GM19397 (cell line): ENCODE measurements around the gene AOPEP.
A peak's percentile ranks its signal among the peaks of the same experiment; 100 is the strongest.

Source experiments
- ATAC-seq: cut with Tn5 transposase; IDR thresholded peaks from one replicate; pipeline ENCODE4 v1.9.1; 2021; ENCODE audit warnings: mild to moderate bottlenecking, moderate library complexity; ENCODE audit not compliant: unreplicated experiment

The AOPEP gene

GRCh38 chr9:94983552-94983951 lies 257.1 kb downstream of the AOPEP start:
- ATAC-seq, result no peak

GRCh38 chr9:94984891-94985476 lies 258.5 kb downstream of the AOPEP start:
- ATAC-seq, result no peak

- ATAC-seq, result no peak
These were observed 259.1 kb downstream of the AOPEP start for GRCh38 chr9:94985649-94986048.

- ATAC-seq, result no peak
These were observed 261.2 kb downstream of the AOPEP start for GRCh38 chr9:94987731-94988130.

GRCh38 chr9:94990897-94991561 lies 264.5 kb downstream of the AOPEP start:
- ATAC-seq, result no peak

GRCh38 chr9:94991961-94992907 lies 265.7 kb downstream of the AOPEP start:
- ATAC-seq, result no peak

GRCh38 chr9:94993160-94993820 lies 266.8 kb downstream of the AOPEP start:
- no peak for ATAC-seq

GRCh38 chr9:94993821-94994165 lies 267.3 kb downstream of the AOPEP start:
- no peak for ATAC-seq

GRCh38 chr9:94995048-94995693 lies 268.7 kb downstream of the AOPEP start:
- ATAC-seq, result no peak

GRCh38 chr9:94996641-94997040 lies 270.1 kb downstream of the AOPEP start:
- ATAC-seq, result no peak

GRCh38 chr9:94997727-94998126 lies 271.2 kb downstream of the AOPEP start:
- no peak for ATAC-seq

GRCh38 chr9:94999832-95000231 lies 273.3 kb downstream of the AOPEP start:
- no peak for ATAC-seq

GRCh38 chr9:95000821-95001220 lies 274.3 kb downstream of the AOPEP start:
- no peak for ATAC-seq

- no peak for ATAC-seq
These were observed 275.2 kb downstream of the AOPEP start for GRCh38 chr9:95001720-95002119.

- ATAC-seq, result no peak
These were observed 277.4 kb downstream of the AOPEP start for GRCh38 chr9:95003689-95004410.

GRCh38 chr9:95004411-95005277 lies 278.1 kb downstream of the AOPEP start:
- ATAC-seq, result peak; percentile 72

- ATAC-seq, result peak; percentile 31
These were observed 279.0 kb downstream of the AOPEP start for GRCh38 chr9:95005278-95006143.

- ATAC-seq, result no peak
These were observed 280.8 kb downstream of the AOPEP start for GRCh38 chr9:95007226-95007869.
